Adrenal gland (tissue), 12 donors: ENCODE data around the gene PPME1. TPM values are rescaled to one million over a fixed set of nuclear protein-coding genes. Genes with fewer than 3 reads are reported as not detected.

Experiments
- DNase-seq, 7 donors: peaks; one replicate each; pipeline ENCODE4 v3.0.0-alpha.2; 2019 to 2020
- H3K27ac ChIP-seq, 5 donors: fragments of 200-600 bp; sonication (generic) in 4 of 5; 1 replicate in 3 of 5; 2 replicates in 2 of 5; pipeline versions ENCODE4 v1.5.1 to v1.8.0; 2016 to 2020; ENCODE audit warnings: mild to moderate bottlenecking in 1 of 5
- H3K27me3 ChIP-seq: fragments of 200-600 bp; 2 replicates; pipeline ENCODE4 v1.8.0; 2021
- H3K36me3 ChIP-seq, 2 donors: fragments of 200-600 bp; replicated peaks in 1 of 2; 1 replicate in 1 of 2; 2 replicates in 1 of 2; pipeline versions ENCODE4 v1.5.1 to v1.8.0; 2018 to 2022
- H3K4me1 ChIP-seq, 2 donors: fragments of 200-600 bp; replicated peaks in 1 of 2; 1 replicate in 1 of 2; 2 replicates in 1 of 2; pipeline versions ENCODE4 v1.5.1 to v1.8.0; 2018 to 2021
- H3K4me3 ChIP-seq, 4 donors: fragments of 200-600 bp; sonication (generic) in 3 of 4; one replicate each; pipeline ENCODE4 v1.5.1; 2016 to 2018
- H3K9me3 ChIP-seq, 3 donors: fragments of 200-600 bp; sonication (generic) in 1 of 3; replicated peaks in 1 of 3; 1 replicate in 2 of 3; 2 replicates in 1 of 3; pipeline versions ENCODE4 v1.5.1 to v1.8.0; 2016 to 2021
- CTCF ChIP-seq, 6 experiments: fragments of 450-650 bp in 4 of 6; fragments of 200-600 bp in 2 of 6; sonication (generic) in 1 of 6; IDR thresholded peaks; 1 replicate in 5 of 6; 2 replicates in 1 of 6; pipeline versions ENCODE4 v1.5.1 to v1.8.0; 2016 to 2021; ENCODE audit warnings: antibody characterized with exemption in 6 of 6, mild to moderate bottlenecking in 2 of 6, moderate library complexity in 1 of 6
- POLR2A ChIP-seq, 2 donors: fragments of 450-650 bp; IDR thresholded peaks; one replicate each; pipeline ENCODE4 v1.6.1; 2017; ENCODE audit warnings: antibody characterized with exemption in 2 of 2, mild to moderate bottlenecking in 2 of 2, moderate library complexity in 1 of 2
- WGBS, 4 donors: extraction: QIAGEN DNeasy Blood & Tissue Kit in 2 of 4; methylation state at CpG; one replicate each; pipeline versions ENCODE4 v1.1.5 to v1.1.7; 2013 to 2017; 5-methylcytosine and 5-hydroxymethylcytosine counted together
- intact Hi-C, 2 donors: fragments of 100-400 bp; cut with DNase I; formaldehyde crosslinking; loops; one replicate each; pipeline versions ENCODE4 v1.14.1 to v1.15.0; 2022 to 2023
- polyA plus RNA-seq, 3 donors: library from polyadenylated mRNA; stranded (reverse); fragments of 200-250 nt in 2 of 3; fragments of 350-450 nt in 1 of 3; fragmentation: Illumina TruSeq in 1 of 3; extraction: RNeasy Lipid Tissue Mini Kit (QIAGEN cat#74804) in 1 of 3; gene quantifications; one replicate each; pipeline ENCODE4 v1.2.3, GENCODE V29; 2013 to 2014
- total RNA-seq, 9 donors: library from RNA; depleted of rRNA in 4 of 9; stranded (reverse); fragments of >200 nt in 4 of 9; fragments of 120-200 nt in 1 of 9; fragmentation: NEBNext Ultra II Directional in 1 of 9; extraction: Animal tissue kit (Norgen Biotek cat#: 25700) in 1 of 9; gene quantifications; one replicate each; pipeline versions ENCODE4 v1.1.0 to v1.2.4, GENCODE V29; 2013 to 2023
- donor health status: healthy with polysubstance abuse.
- donor health status: Bipolar disorder and iron deficiency.
- donor health status: DM: yes; HTN: yes; CAD: no.
- donor health status: DM: no; HTN: no; CAD: no.
- donor health status: DM: no; HTN: no; CAD: no.
- donor health status: DM: yes; HTN: yes; CAD: no.

The PPME1 gene
- total and polyA plus RNA-seq, 12 donors, result 29.6 to 71.6 (median 48.2) TPM

GRCh38 chr11:74206746-74207145 lies 35.7 kb downstream of the PPME1 start:
- intact Hi-C loops, result no loop called here
- WGBS, 4 donors, result 72 to 100% (median 89%) methylated on average over 1 of the region's 1 CpG
- H3K36me3 ChIP-seq, result peaks cover 0 to 17% of the 10 kb centered on the region in 2 donors
- no peak for DNase-seq
- no peak overlapping the region for H3K27ac ChIP-seq
- H3K4me1 ChIP-seq, result peaks cover 0 to under 1% of the 10 kb centered on the region in 2 donors
- no peak overlapping the region for H3K4me3 ChIP-seq
- no peak for TF ChIP-seq POLR2A (IDR thresholded peaks at IDR 0.05)
- no peak for TF ChIP-seq CTCF (IDR thresholded peaks at IDR 0.05)
- H3K9me3 ChIP-seq, result no peaks in the 10 kb centered on the region
- H3K27me3 ChIP-seq, result no peaks in the 10 kb centered on the region

GRCh38 chr11:74208507-74208906 lies 37.4 kb downstream of the PPME1 start:
- intact Hi-C loops, result no loop called here
- peaks cover 0 to 17% of the 10 kb centered on the region in 2 donors for H3K36me3 ChIP-seq

GRCh38 chr11:74212533-74212932 lies 41.4 kb downstream of the PPME1 start:
- Histone ChIP-seq H3K4me3 (no peak overlapping the region), H3K27ac (no peak overlapping the region), H3K9me3 (no peaks in the 10 kb centered on the region), H3K27me3 (no peaks in the 10 kb centered on the region), H3K36me3 (peaks cover 0 to 13% of the 10 kb centered on the region in 2 donors), H3K4me1 (no peaks in the 10 kb centered on the region)
- TF ChIP-seq CTCF (IDR thresholded peaks at IDR 0.05), result no peak
- no peak for TF ChIP-seq POLR2A (IDR thresholded peaks at IDR 0.05)
- intact Hi-C loops, result no loop called here
- WGBS, 4 donors, result 94 to 100% (median 98%) methylated on average over 1 to 2 of the region's 2 CpGs
- DNase-seq, result no peak

More at GRCh38 chr11:74208507-74208906, 37.4 kb downstream of the PPME1 start:
- H3K27me3 ChIP-seq, result no peaks in the 10 kb centered on the region
- no peak overlapping the region for H3K4me3 ChIP-seq
- no peak for DNase-seq
- TF ChIP-seq CTCF (IDR thresholded peaks at IDR 0.05) (no peak), POLR2A (IDR thresholded peaks at IDR 0.05) (no peak)
- no peaks in the 10 kb centered on the region for H3K4me1 ChIP-seq
- no peaks in the 10 kb centered on the region for H3K9me3 ChIP-seq
- H3K27ac ChIP-seq, result no peak overlapping the region

GRCh38 chr11:74220376-74220775 lies 49.3 kb downstream of the PPME1 start:
- H3K9me3 ChIP-seq, result no peaks in the 10 kb centered on the region
- intact Hi-C loops, result no loop called here
- H3K4me1 ChIP-seq, result peaks cover 6% of the 10 kb centered on the region in 2 donors
- TF ChIP-seq POLR2A (IDR thresholded peaks at IDR 0.05) (no peak), CTCF (IDR thresholded peaks at IDR 0.05) (no peak)
- H3K36me3 ChIP-seq, result no peaks in the 10 kb centered on the region
- 88 to 96% (median 96%) methylated on average over 1 of the region's 1 CpG for WGBS, 4 donors
- peak in 1 of 7 donors; percentile 2 for DNase-seq
- no peak overlapping the region for H3K4me3 ChIP-seq
- H3K27ac ChIP-seq, result no peak overlapping the region
- no peaks in the 10 kb centered on the region for H3K27me3 ChIP-seq
